Inflammatory macrophage (primary cell): ENCODE measurements around the gene NOP56.
A peak's percentile ranks its signal among the peaks of the same experiment; 100 is the strongest.
"Not testable (repeated sequence)": the region's sequence is repeated elsewhere in the genome, so short reads cannot be mapped to it uniquely, and the experiment has no call there.

Source experiments
- DNase-seq, 2 donors: peaks; one replicate each; pipeline ENCODE4 v3.0.0-alpha.2; 2020 to 2022

The NOP56 gene

DNA sequence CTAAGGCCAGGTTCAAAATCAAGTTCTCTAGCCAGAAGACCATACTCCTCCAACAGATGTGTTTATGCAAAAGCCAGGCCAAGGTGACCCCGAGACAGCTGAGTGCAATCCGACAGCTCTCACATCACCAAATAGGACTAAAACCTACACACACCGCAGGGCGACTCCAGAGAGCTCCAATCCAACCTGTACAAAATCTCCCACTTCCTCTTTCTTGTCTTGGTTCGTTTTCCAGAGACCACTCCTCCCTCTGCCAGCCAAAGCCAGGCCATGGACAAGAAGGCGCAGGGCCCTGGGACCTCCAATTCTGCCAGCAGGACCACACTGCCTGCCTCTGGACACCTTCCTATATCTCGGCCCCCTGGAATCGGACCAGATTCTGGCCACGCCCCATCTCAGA lies 11.5 kb upstream of the NOP56 start:
- no peak for DNase-seq

DNA sequence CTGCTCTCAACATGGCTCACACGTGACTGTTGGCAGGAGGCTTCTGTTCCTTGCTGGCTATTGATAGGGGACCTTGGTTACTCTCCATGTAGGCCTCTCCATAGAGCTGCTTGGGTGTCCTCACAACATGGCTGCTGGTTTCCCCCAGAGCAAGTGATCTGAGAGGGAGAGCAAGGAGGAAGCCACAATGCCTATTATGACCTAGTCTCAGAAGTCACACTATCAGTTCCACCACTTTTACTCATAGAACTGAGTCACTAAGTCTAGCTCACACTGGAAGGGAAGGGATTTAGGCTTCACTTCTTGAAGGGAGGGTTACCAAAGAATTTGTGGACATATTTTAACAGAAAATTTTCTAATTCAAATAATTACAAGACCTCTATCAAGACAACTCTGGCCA lies 8.7 kb upstream of the NOP56 start:
- DNase-seq: no peak

DNA sequence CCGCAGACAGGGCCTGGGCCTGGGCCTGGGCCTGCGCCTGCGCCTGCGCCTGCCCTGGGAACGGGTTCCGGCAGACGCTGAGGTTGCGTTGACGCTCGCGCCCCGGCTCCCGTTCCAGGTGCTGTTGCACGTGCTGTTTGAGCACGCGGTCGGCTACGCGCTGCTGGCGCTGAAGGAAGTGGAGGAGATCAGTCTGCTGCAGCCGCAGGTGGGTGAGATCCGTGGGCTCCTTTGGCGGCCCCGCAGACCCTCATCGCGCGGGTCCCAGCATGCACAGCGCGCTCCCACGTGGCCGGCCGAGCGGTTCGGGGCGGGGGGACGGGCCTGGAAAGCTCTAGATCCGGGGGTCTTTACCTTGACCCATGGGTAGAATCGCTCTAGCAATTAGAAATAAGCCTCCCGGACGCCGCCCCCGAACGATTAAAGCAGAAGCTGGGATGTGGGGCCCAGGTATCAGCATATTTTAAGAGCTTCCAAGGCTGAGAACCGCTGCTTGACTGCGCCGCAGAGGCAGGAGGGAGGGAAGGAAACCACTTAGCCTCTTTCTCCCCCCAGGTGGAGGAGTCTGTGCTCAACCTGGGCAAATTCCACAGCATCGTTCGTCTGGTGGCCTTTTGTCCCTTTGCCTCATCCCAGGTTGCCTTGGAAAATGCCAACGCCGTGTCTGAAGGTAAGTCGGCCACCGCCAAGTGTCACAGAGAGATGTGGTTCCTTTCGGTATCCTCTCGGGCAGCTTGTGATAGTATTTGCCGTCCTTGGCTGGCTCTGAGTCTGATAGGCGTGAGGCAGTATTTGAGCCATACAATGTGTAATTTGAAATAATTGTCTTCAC lies 508 bp downstream of the NOP56 start:
- no peak for DNase-seq

GRCh38 chr20:2653556-2654383 lies 1.3 kb downstream of the NOP56 start:
- no peak for DNase-seq

GRCh38 chr20:2654384-2654822 lies 2.0 kb downstream of the NOP56 start:
- no peak for DNase-seq

- DNase-seq: no peak
Observed at GRCh38 chr20:2654831-2655230, 2.4 kb downstream of the NOP56 start.

GRCh38 chr20:2655331-2656116 lies 3.1 kb downstream of the NOP56 start:
- no peak for DNase-seq

DNA sequence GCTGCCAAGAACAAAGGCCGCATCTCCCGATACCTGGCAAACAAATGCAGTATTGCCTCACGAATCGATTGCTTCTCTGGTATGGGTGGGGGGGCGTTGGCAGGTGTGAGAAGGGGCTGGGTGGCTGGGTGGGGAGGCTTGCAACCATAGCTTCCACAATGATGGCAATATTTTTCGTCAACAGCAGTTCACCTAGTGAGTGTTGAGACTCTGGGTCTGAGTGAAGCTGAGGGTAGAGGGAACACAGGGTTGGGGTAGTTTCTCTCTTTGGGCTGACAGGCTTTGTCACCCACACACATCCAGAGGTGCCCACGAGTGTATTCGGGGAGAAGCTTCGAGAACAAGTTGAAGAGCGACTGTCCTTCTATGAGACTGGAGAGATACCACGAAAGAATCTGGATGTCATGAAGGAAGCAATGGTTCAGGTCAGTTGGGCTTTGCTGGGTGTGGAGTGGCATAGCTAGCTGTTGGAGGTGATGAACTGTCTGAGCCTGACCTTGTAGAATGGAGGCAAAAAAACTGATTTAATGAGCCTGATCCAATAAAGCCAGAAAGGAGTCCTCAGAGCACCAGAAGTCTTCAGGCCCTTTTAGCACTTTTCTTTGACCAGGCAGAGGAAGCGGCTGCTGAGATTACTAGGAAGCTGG lies 4.2 kb downstream of the NOP56 start:
- no peak for DNase-seq

DNA sequence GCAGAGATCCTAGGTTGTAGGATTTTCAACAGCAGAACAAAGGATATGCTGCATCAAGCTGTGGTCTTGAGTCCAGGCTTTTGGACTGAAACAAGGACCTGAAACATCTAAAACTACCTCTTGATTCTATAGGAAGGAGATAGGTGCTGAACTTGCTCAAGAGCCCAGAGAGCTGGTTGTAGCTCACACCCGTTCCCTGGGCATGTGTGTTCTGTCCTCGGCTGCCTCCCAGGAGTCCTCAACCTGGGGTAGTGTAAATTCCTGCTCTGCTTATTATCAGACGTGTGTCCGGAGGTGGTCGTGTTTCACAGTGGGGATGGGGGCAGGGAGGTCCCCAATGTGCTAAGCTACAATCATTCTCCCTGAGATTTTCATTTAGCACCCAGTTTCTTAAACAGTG lies 4.8 kb downstream of the NOP56 start:
- no peak for DNase-seq

GRCh38 chr20:2657674-2658073 lies 5.2 kb downstream of the NOP56 start:
- no peak for DNase-seq

DNA sequence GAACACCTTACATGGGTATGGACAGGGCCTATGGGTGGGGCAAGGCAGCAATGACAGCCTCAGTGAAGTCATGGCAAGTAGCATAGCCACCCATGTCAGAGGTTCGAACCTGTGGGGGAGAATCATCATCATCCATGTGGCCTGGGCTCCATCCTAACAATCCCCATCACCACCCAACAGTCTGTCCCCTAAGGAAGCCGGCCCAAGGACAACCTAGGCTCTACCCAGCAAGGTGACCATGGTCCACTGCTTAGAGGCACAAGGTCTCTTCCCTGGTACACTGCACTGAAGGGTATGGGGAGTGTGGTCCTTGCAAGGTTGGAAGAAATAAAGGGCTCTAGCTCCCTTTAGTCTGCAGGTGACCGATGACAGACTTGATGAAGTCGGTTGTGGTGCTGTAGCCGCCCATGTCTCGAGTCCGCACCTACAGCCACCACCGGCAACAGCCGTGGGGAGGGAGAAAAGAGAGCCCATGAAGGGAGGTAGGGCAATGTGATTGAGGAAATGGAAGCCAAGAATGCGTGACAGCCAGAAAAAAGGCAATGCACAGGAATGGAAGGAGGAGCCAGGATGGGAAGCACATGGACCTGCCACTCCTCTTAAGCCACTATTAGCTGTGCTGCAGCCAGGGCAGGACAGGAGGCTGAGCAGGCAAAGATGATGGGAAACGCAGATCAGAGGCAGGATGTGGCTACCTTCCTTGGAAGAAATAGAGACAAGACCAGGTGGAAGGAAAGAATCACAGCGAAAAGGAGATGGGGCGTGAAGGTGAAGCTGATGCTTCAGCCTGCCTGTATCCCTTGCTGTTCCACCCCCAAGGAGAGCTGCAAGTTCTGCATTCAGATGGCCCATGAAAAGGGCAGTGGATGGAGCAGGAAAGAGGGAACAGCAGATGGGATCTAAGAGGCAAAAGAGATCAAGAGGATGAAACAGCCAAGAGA lies 6.3 kb downstream of the NOP56 start:
- no peak for DNase-seq

DNA sequence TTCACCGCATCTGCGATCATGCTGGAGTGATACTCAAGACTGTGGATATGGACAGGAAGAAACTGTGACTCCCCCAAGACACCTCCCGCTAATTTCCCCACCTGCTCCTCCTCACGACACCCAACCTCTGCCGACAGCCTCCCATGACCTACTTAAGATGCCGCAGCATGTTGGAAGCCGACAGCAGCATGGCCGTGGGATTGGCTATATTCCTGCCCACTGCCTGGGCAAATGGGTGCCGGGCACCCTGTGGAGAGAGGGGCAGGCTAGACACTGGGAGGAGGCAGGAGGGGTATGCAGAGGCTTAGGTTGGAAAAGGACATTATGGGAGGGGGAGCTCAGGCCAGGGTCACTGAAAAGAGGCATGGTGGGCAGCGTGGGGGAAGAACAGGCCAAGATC lies 7.1 kb downstream of the NOP56 start:
- DNase-seq: no peak

- no peak for DNase-seq
Observed at GRCh38 chr20:2663364-2663886, 11.0 kb downstream of the NOP56 start.

DNA sequence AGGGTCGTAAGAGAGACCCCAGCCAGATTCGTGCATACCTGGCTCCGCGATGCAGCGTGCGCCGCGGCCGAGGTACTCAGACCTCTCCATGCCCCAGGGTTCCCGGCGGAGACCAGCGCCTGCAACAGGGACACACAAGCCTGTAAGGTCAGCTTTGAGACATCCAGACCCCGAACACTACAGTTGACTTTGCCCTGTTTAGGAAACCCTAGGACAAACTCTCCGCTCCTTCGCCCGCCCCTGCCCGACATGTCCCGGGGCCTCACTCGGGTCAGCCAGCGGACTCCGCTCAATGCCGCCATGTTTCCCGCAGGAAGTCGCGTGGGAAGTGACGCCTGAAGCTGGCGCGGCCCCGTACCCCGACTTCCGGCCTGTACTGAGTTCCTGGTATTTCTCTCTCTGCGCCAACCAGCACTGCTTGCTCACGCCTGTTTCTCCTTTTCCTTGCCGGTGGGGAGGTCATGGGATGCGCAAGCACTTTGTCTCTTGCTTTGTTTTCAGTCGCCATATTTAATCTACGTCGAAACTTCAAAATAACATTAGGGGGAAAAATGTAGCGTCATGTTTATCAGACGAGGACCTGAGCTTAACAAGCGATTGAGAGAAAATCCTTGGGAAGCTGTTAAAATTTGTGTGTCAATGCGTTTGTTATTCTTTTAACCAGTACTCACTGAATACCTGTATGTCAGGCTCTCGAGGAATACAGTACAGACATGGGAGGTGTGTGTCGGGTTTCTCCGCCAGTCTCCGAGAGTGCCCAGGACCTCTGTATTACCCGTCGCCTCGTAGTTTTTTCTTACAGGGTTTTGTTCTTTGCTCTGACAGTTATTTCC lies 11.7 kb downstream of the NOP56 start, which contains the start of gene IDH3B:
Gene IDH3B, minus strand, starts transcription at position 330 of the 833 bp plus-strand sequence. Its CDS starts 28 bp downstream, at position 302.
- DNase-seq: peak; percentile 97

- peak in 1 of 2 donors; percentile 13 for DNase-seq
Observed at GRCh38 chr20:2671977-2672376, 19.5 kb downstream of the NOP56 start.

DNA sequence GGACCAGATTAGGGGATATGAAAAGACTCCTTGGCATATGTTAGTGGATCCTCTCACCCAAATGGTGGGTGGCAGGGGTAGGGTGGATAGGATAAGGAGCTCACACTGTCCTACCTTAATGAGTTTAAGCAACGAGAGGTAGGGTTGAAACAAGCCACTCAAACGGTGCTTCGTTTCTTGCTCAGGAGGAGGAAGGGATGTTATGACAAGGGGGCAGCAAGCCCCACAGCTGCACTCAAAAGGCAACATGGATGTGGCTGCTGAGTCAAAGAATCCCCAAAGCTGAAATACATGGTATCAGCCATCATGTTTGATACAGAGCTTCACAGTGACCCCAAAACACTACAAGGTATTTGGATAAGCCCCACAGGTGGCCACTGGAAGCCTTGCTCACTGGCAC lies 20.0 kb downstream of the NOP56 start:
- no peak for DNase-seq

GRCh38 chr20:2673453-2673852 lies 21.0 kb downstream of the NOP56 start:
- no peak for DNase-seq

- no peak for DNase-seq
Observed at GRCh38 chr20:2680046-2680445, 27.6 kb downstream of the NOP56 start.

- not testable (repeated sequence) for DNase-seq
Observed at GRCh38 chr20:2682040-2682439, 29.6 kb downstream of the NOP56 start.

GRCh38 chr20:2684817-2685216 lies 32.4 kb downstream of the NOP56 start:
- DNase-seq: peak; percentile 73 to 74
